Measurements from ENCODE around the gene EIF3B.
A peak's percentile ranks its signal among the peaks of the same experiment; 100 is the strongest.
"Not testable (repeated sequence)": the region's sequence is repeated elsewhere in the genome, so short reads cannot be mapped to it uniquely, and the experiment has no call there.

EIF3B gene

DNA sequence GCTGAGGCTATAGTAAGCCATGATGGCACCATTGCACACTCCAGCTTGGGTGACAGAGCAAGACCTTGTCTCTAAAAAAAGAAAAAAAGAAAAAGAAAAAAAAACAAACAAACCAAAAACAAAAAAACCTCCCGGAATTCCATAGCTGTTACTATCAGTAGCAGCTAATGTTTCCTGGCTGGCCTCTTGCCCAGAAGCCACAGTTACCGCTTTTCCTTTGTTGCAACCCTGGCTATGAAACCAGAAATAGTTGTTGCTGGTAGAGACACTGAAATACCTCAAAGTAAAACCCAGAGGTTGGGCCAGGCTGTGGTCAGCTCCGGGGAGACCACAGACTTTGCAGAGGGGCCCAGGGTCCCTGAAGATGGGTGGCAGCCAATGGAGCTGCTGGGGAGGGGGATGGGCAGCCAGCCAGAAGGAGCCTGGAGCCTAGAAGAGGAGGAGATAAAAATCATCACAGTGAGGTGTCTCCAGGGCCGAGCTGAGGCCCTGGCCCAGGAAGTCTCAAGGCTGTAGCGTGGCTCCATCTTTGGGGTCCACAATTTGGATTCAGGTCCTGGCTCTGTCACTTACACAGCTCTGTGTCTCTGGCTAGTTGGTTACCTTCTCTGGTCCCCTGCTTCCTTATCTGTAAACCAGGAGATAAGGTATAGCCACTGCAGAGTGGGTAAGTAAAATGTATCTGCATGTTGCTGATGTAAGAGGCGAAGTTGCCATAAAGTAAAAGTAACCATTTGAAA is 45.4 kb downstream of the EIF3B start:
- peak; percentile 89 for DNase-seq (ENCODE audit: low read depth)

DNA sequence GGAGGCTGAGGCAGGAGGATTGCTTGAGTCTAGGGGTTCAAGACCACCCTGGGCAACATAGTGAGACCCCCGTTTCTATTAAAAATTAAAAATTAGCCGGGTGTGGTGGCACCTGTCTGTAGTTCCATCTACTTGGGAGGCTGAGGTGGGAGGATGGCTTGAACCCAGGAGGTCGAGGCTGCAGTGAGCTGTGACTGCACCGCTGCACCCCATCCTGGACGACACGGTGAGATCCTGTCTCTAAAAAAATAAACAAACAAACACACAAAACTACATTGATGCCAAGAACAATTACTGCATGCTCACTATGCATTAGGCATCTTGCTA is 48.0 kb downstream of the EIF3B start:
- DNase-seq (ENCODE audit: low read depth) = no peak

GRCh38 chr7:2403014-2403717 is 48.5 kb downstream of the EIF3B start, which contains the start of gene CHST12:
CHST12 (plus strand) TSS chr7:2403611; CDS start chr7:2432640, 29,029 bp downstream.
- peak; percentile 85 for DNase-seq (ENCODE audit: low read depth)

GRCh38 chr7:2403718-2404648 is 49.4 kb downstream of the EIF3B start:
- DNase-seq (ENCODE audit: low read depth) = no peak

- no peak for DNase-seq (ENCODE audit: low read depth)
These were observed 50.1 kb downstream of the EIF3B start for GRCh38 chr7:2404714-2405119.

- DNase-seq (ENCODE audit: low read depth) = no peak
These were observed 50.6 kb downstream of the EIF3B start for GRCh38 chr7:2405201-2405600.

DNA sequence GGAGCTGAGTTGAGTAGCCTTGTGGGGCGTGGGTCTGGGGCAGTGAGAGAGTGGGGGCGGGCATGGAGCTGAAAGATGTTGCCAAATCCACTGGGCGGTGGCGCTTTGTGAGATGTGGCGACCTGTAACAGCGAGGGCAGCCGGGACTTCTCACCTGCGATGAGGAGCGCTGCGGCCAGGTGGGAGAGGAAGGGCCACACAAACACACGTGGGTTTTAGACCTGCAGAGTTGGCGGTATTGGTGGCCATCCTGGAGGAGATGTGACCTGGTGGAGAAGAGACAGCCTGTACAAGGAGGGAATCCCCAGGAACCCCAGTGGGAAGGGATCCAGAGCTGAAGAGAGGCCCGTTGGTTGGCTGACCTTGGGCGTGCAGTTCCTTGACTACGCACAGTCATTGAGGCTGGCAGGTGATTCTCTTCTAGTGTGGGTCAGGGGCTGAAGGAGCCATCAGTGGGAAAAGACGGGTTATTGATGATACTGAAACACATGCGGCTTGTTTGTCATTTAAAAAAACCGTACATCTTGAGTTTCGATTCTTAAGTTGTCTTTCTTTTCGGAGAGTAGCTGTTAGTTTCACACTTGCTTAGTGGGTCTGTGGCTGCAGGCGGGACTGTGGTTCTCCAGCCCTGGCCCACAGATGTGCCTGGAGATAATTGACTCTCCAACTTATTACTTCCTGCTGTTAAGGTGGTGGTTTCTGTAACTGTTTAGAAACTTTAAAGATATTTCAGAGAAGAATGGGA is 51.1 kb downstream of the EIF3B start:
- DNase-seq (ENCODE audit: low read depth) = no peak

DNA sequence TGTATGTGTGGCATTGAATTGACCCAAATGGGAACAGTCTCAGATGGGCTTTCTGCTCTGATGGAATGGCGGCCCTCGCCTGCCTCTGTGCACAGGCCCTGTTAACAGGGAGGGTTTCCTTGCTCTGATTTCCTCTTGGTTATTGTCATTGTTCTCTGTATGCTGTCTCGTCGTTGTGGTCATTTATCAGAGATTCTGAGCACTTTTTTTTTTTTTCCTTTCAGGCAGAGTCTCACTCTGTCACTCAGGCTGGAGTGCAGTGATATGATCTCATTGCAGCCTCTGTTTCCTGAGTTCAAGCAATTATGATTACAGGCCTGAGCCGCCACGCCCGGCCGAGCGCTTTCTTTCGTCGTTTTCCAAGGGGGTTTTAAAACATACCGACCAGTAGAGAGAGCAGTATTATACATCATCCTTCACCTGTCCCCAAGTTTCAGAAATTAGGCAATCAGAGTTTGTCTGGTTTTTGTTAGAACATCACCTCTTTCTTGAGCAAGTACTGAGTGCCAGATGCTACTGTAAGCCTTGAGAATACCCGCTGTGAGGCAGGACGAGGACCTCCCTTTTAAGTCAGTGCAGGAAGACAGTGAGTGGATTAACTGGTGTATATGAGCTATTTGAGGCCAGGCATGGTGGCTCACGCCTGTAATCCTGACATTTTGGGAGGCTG is 55.3 kb downstream of the EIF3B start:
- no peak for DNase-seq (ENCODE audit: low read depth)

DNA sequence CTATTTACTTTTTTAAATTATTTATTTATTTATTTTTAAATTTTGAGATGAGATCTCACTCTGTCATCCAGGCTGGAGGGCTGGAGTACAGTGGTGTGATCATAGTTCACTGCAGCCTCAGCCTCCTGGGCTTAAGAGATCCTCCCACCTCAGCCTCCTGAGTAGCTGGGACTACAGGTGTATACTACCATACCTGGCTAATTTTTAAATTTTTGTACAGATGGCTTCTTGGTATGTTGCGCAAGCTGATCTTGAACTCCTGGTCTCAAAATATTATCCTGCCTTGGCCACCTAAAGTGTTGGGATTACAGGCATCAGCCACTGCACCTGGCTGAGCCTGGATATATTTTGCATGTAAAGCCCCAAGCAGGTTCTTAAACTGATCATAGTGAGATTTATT is 56.4 kb downstream of the EIF3B start:
- DNase-seq (ENCODE audit: low read depth) = no peak

DNA sequence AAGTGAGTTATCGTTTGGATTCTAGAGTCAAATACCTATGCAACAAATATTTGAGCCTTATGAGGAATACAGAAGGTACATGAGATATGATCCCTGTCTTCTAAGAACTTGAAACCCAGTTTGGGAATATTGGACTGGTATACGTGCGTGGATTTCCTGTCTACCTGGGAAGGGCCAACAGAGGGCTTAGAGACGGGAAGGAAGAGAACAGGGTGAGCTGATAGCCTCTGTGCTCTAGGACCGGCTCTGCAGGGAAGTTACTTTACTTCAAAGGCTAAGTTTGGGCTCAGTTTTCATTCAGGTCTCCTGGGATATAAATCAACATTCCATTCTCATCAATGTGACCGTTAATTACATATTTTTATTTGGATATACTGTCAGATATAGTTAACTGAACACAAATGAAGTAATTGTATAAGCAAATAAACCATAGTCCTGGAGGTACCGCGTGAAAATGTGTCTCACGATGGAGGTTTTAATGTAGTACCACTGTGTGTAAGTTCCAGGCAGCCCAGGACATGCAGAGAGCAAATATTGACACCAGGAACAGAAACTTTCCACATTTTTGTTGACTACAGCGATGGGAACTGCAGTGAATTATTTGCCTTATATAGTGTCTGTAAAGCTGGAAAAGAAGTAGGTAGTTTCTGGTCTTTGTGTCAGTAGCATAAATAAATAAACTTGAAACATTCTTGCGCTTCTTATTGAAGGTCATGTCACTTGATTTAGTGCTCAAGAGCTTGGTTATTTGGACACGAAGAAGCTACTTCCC is 57.4 kb downstream of the EIF3B start:
- no peak for DNase-seq (ENCODE audit: low read depth)

DNA sequence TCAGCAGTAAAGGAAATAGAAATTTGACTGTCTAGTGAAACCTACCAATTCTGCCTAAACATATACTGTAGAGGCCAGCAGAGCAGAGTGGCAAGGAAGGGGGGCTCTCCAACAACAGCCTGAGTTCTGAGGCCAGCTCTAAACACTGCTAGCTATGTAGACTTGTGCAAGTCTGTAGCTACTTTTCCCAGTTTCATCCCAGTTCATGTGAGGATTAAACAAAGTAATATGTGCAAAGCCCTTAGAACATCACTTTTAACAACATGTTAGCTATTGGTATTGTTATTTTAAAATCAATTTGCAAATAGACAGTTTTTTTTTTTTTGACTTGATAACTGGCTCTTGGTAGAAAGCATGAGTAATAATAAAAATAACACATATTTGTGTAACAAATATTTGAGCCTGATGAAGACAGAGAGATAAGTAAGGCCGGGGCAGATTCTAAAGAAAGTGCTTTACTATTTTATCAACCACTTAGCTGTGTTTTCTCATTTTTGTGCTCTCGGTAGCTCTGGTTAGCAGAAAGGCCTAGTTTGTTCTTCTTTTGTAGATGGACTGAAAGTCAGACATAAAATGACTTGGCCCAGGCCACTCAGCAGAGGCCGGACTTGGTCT is 58.1 kb downstream of the EIF3B start:
- no peak for DNase-seq (ENCODE audit: low read depth)

GRCh38 chr7:2416063-2416462 is 61.4 kb downstream of the EIF3B start:
- no peak for DNase-seq (ENCODE audit: low read depth)

- DNase-seq (ENCODE audit: low read depth) = no peak
These were observed 62.0 kb downstream of the EIF3B start for GRCh38 chr7:2416650-2417049.

DNA sequence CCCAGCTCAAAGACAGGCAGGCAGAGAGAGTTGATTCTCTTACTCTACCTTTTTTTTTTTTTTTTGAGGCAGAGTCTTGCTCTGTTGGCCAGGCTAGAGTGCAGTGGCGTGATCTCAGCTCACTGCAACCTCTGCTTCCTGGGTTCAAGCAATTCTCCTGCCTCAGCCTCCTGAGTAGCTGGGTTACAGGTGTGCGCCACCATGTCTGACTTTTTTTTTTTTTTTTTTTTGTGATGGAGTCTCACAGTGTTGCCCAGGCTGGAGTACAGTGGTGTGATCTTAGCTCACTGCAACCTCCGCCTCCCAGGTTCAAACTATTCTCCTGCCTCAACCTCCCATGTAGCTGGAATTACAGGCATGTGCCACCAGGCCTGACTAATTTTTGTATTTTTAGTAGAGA is 62.6 kb downstream of the EIF3B start:
- not testable (repeated sequence) for DNase-seq (ENCODE audit: low read depth)

DNA sequence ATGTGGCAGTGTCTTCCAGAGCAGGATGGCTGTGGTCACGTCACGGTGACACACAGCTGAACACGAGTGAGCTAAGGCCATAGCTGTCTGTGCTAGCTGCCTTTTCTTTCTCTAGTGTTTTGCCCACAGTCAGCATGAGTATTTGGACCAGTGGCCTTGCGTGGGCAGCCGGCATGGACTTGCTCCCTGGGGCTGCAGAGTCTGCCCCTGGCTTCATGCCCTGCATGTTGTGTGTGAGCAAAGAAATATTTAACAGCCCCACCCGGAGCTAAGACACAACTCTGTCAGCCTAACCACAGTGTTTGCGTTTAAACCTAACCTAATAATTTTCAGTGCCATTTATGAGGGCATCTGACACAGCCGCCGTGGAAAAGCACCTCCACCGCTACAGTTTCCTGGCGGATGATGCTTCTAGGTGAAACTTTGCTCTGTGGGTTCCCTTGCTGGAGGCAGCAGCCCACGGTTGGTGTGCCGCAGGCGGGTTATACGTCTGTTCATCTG is 63.4 kb downstream of the EIF3B start:
- DNase-seq (ENCODE audit: low read depth) = peak; percentile 62

- no peak for DNase-seq (ENCODE audit: low read depth)
These were observed 65.7 kb downstream of the EIF3B start for GRCh38 chr7:2420216-2420933.

- DNase-seq (ENCODE audit: low read depth) = no peak
These were observed 67.3 kb downstream of the EIF3B start for GRCh38 chr7:2421943-2422310.

GRCh38 chr7:2425749-2426148 is 71.1 kb downstream of the EIF3B start:
- no peak for DNase-seq (ENCODE audit: low read depth)

All from stromal cell of bone marrow (primary cell).